Left lung (tissue), 10 donors: ENCODE data around the gene STYX. TPM values are rescaled to one million over a fixed set of nuclear protein-coding genes. Genes with fewer than 3 reads are reported as not detected.

Source experiments
- ATAC-seq: fragments of 200-7000 bp; cut with Tn5 transposase; one replicate; pipeline ENCODE4 v1.9.1; 2020; ENCODE audit warnings: moderate library complexity
- DNase-seq, 4 donors: peaks; one replicate each; pipeline ENCODE4 v3.0.0-alpha.2; 2013 to 2020
- H3K27ac ChIP-seq, 2 donors: fragments of 200-600 bp; sonication (generic) in 1 of 2; one replicate each; pipeline versions ENCODE4 v1.5.0 to v1.8.0; 2020 to 2021
- H3K27me3 ChIP-seq, 2 donors: fragments of 200-600 bp; sonication (generic) in 1 of 2; one replicate each; pipeline versions ENCODE4 v1.5.0 to v1.8.0; 2020 to 2021
- H3K36me3 ChIP-seq, 2 donors: fragments of 200-600 bp; sonication (generic) in 1 of 2; one replicate each; pipeline versions ENCODE4 v1.5.0 to v1.8.0; 2020 to 2021
- H3K4me1 ChIP-seq, 2 donors: fragments of 200-600 bp; one replicate each; pipeline ENCODE4 v1.8.0; 2021
- H3K4me3 ChIP-seq, 2 donors: fragments of 200-600 bp; sonication (generic) in 1 of 2; one replicate each; pipeline versions ENCODE4 v1.5.0 to v1.8.0; 2020 to 2021; ENCODE audit warnings: mild to moderate bottlenecking in 1 of 2
- H3K9me3 ChIP-seq, 2 donors: fragments of 200-600 bp; sonication (generic) in 1 of 2; one replicate each; pipeline versions ENCODE4 v1.5.0 to v1.8.0; 2020 to 2021
- CTCF ChIP-seq, 2 donors: fragments of 200-600 bp; sonication (generic) in 1 of 2; IDR thresholded peaks; one replicate each; pipeline versions ENCODE4 v1.5.0 to v1.8.0; 2021; ENCODE audit warnings: antibody characterized with exemption in 2 of 2
- intact Hi-C, 2 donors: fragments of 100-400 bp; cut with DNase I; formaldehyde crosslinking; loops; one replicate each; pipeline versions ENCODE4 v1.11.2 to v1.14.2; 2022
- polyA plus RNA-seq, 6 donors: library from polyadenylated mRNA; unstranded; fragments of 120-200 nt; gene quantifications; one replicate each; pipeline ENCODE4 v1.2.1, GENCODE V29; 2013; ENCODE audit not compliant: insufficient read length in 6 of 6
- total RNA-seq, 2 donors: library from RNA; stranded (reverse); fragmentation: NEBNext Ultra II Directional; extraction: Animal tissue kit (Norgen Biotek cat#: 25700); gene quantifications; one replicate each; pipeline ENCODE4 v1.2.1, GENCODE V29; 2021
- donor health status: DM: no; HTN: yes; CAD: no.
- donor health status: DM: no; HTN: no; CAD: no.

The STYX gene
- total and polyA plus RNA-seq, 8 donors = 9.9 to 19.2 (median 17.3) TPM

- Histone ChIP-seq H3K27ac (peak overlapping the region; percentile 92 to 93), H3K9me3 (no peaks in the 10 kb centered on the region), H3K4me1 (peaks cover 16 to 70% of the 10 kb centered on the region in 2 donors), H3K36me3 (peaks cover 0 to 30% of the 10 kb centered on the region in 2 donors), H3K27me3 (no peaks in the 10 kb centered on the region), H3K4me3 (peak overlapping the region; percentile 56 to 95)
- DNase-seq = no peak
- TF ChIP-seq CTCF (IDR thresholded peaks at IDR 0.05) = no peak
- peak; percentile 47 for ATAC-seq
- intact Hi-C loops = no loop called here
Measured at GRCh38 chr14:52706286-52706685, 23.7 kb upstream of the STYX start.

GRCh38 chr14:52706724-52707706 lies 23.0 kb upstream of the STYX start, which contains the start of gene PSMC6:
Gene PSMC6, plus strand, starts transcription at chr14:52707200. Its CDS starts 20 bp downstream, at chr14:52707220.
- H3K36me3 ChIP-seq = peaks cover 0 to 37% of the 10 kb centered on the region in 2 donors
- ATAC-seq = peak; percentile 99
- peaks cover 20 to 70% of the 10 kb centered on the region in 2 donors for H3K4me1 ChIP-seq
- H3K4me3 ChIP-seq = peak within 1 kb of the TSS; percentile 56 to 95
- peak; percentile 90 to 98 (median 96) for DNase-seq
- H3K9me3 ChIP-seq = no peaks in the 10 kb centered on the region
- no peaks in the 10 kb centered on the region for H3K27me3 ChIP-seq
- TF ChIP-seq CTCF (IDR thresholded peaks at IDR 0.05) = no peak
- intact Hi-C loops = no loop called here
- H3K27ac ChIP-seq = peak within 1 kb of the TSS; percentile 92 to 93

GRCh38 chr14:52711666-52712065 lies 18.3 kb upstream of the STYX start:
- no peak overlapping the region for H3K27ac ChIP-seq
- H3K36me3 ChIP-seq = peaks cover 0 to 83% of the 10 kb centered on the region in 2 donors
- no peak overlapping the region for H3K4me3 ChIP-seq
- no peak for DNase-seq
- no peak for ATAC-seq
- no peak for TF ChIP-seq CTCF (IDR thresholded peaks at IDR 0.05)
- peaks cover 20 to 58% of the 10 kb centered on the region in 2 donors for H3K4me1 ChIP-seq
- intact Hi-C loops = no loop called here
- H3K9me3 ChIP-seq = no peaks in the 10 kb centered on the region
- no peaks in the 10 kb centered on the region for H3K27me3 ChIP-seq

GRCh38 chr14:52716155-52716554 lies 13.8 kb upstream of the STYX start:
- Histone ChIP-seq H3K27me3 (no peaks in the 10 kb centered on the region), H3K4me1 (peaks cover 4 to 23% of the 10 kb centered on the region in 2 donors), H3K4me3 (no peak overlapping the region), H3K27ac (no peak overlapping the region), H3K36me3 (peaks cover 0 to 100% of the 10 kb centered on the region in 2 donors), H3K9me3 (no peaks in the 10 kb centered on the region)
- TF ChIP-seq CTCF (IDR thresholded peaks at IDR 0.05) = no peak
- no peak for DNase-seq
- intact Hi-C loops = no loop called here
- ATAC-seq = no peak
